ENCODE results near the gene FRMPD4.

DNA sequence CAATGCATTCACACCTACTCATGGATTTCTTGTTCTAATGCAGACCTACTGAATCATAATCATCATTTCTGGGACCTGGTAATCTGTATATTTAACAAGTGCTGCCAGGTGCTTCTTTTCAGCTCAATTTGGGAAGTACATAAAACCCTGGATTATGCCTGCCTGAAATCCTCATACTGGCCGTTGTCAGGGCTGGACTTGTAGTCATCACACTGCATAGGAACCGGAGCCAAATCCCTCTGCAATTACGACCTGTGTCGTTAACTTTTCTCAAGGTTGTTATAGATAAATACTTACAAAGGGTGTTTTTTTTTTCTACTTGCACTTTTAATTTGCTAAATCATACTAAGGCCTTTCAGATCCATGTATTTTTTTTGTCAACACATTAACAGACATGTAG lies 358.1 kb downstream of the FRMPD4 start:
- TF ChIP-seq, protein P1, sequence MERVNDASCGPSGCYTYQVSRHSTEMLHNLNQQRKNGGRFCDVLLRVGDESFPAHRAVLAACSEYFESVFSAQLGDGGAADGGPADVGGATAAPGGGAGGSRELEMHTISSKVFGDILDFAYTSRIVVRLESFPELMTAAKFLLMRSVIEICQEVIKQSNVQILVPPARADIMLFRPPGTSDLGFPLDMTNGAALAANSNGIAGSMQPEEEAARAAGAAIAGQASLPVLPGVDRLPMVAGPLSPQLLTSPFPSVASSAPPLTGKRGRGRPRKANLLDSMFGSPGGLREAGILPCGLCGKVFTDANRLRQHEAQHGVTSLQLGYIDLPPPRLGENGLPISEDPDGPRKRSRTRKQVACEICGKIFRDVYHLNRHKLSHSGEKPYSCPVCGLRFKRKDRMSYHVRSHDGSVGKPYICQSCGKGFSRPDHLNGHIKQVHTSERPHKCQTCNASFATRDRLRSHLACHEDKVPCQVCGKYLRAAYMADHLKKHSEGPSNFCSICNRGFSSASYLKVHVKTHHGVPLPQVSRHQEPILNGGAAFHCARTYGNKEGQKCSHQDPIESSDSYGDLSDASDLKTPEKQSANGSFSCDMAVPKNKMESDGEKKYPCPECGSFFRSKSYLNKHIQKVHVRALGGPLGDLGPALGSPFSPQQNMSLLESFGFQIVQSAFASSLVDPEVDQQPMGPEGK (CRISPR knock-in tag; IDR thresholded peaks at IDR 0.05; ENCODE audit: borderline replicate concordance): no peak
- TF ChIP-seq BACH2 (CRISPR knock-in tag; IDR thresholded peaks at IDR 0.05; ENCODE audit: borderline replicate concordance): no peak
- TF ChIP-seq, protein P2, sequence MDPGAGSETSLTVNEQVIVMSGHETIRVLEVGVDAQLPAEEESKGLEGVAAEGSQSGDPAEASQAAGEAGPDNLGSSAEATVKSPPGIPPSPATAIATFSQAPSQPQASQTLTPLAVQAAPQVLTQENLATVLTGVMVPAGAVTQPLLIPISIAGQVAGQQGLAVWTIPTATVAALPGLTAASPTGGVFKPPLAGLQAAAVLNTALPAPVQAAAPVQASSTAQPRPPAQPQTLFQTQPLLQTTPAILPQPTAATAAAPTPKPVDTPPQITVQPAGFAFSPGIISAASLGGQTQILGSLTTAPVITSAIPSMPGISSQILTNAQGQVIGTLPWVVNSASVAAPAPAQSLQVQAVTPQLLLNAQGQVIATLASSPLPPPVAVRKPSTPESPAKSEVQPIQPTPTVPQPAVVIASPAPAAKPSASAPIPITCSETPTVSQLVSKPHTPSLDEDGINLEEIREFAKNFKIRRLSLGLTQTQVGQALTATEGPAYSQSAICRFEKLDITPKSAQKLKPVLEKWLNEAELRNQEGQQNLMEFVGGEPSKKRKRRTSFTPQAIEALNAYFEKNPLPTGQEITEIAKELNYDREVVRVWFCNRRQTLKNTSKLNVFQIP (CRISPR knock-in tag; IDR thresholded peaks at IDR 0.05; ENCODE audit: borderline replicate concordance, low read depth): no peak
- TF ChIP-seq, protein P3, sequence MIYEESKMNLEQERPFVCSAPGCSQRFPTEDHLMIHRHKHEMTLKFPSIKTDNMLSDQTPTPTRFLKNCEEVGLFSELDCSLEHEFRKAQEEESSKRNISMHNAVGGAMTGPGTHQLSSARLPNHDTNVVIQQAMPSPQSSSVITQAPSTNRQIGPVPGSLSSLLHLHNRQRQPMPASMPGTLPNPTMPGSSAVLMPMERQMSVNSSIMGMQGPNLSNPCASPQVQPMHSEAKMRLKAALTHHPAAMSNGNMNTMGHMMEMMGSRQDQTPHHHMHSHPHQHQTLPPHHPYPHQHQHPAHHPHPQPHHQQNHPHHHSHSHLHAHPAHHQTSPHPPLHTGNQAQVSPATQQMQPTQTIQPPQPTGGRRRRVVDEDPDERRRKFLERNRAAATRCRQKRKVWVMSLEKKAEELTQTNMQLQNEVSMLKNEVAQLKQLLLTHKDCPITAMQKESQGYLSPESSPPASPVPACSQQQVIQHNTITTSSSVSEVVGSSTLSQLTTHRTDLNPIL (CRISPR knock-in tag; IDR thresholded peaks at IDR 0.05; ENCODE audit: low read depth): no peak
- TF ChIP-seq ESRRG (CRISPR knock-in tag; IDR thresholded peaks at IDR 0.05): no peak
- no peak for TF ChIP-seq OSR1 (CRISPR knock-in tag; IDR thresholded peaks at IDR 0.05)
- no peak for TF ChIP-seq ISL1 (CRISPR knock-in tag; IDR thresholded peaks at IDR 0.05)
- TF ChIP-seq ARNTL (CRISPR knock-in tag; IDR thresholded peaks at IDR 0.05; ENCODE audit: borderline replicate concordance, low read depth): no peak
- TF ChIP-seq RARB (CRISPR knock-in tag; IDR thresholded peaks at IDR 0.05): no peak
- no peak for TF ChIP-seq CSDC2 (CRISPR knock-in tag; IDR thresholded peaks at IDR 0.05)
- TF ChIP-seq ZFP30 (CRISPR knock-in tag; IDR thresholded peaks at IDR 0.05): no peak
- no peak for TF ChIP-seq SNAI2 (CRISPR knock-in tag; IDR thresholded peaks at IDR 0.05)

Data from SK-N-SH treated with all-trans-retinoic acid at 6 μM for 48 hours (cell line).